HG02623 (cell line): Measurements from ENCODE around the gene SST.

Experiments used
- ATAC-seq: cut with Tn5 transposase; IDR thresholded peaks from one replicate; pipeline ENCODE4 v1.9.1; 2021; ENCODE audit warnings: moderate library complexity; ENCODE audit not compliant: unreplicated experiment

The SST gene

DNA sequence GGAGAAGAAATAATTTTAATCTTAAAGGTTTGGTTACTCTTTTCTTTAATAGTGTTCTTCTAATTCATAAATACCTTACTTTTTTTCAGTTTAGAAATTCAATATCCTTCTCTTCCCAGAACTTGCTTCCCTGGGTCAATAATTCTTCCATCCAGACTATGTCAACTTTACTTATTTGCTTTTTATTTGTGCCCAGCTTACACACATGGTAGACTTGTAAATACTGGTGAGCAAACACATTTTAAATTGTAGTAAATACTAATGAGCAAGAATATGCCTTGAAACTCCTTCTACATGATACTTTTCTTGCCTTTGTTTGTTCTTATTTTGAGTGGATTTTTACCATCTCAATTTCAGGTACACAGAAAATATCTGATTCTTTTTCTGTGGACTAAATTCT lies 33.7 kb downstream of the SST start:
- ATAC-seq = no peak

DNA sequence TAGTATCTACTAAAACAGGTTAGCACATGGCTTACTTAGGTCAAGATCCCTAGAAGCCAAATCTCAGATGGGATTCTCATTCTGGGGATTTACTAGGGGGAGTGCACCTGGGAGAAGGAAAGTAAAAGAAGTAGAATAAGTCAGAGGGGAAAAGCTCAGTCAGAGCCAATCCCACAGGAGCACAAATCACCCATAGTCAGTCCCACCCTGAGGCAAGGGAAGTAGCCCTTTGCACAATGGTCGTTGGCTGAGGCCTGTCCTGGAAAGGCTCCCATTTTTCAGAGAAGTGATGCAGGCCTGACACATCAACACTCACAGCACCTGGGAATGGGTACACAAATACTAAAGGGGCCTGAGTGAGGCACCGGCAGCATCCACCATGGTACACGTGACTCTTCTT lies 39.8 kb downstream of the SST start:
- no peak for ATAC-seq

DNA sequence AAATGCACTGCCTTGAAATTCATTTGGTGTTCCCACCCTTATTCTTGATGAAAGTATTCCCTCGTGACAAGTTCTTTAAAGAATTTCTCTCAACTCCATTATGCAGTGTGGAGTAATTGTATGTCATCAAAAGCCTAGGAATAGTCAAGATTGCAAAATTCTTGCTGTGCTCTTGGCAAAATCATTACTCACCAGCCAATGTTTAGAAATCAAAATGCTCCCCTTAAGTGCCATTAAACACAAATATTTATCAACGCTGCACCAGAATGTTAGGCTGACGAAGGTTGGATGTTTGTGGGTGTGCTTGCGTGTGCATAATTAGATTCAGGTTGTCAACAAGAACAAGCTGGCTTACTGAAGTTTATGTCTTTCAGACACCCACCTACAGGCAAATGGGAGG lies 40.5 kb downstream of the SST start:
- no peak for ATAC-seq

DNA sequence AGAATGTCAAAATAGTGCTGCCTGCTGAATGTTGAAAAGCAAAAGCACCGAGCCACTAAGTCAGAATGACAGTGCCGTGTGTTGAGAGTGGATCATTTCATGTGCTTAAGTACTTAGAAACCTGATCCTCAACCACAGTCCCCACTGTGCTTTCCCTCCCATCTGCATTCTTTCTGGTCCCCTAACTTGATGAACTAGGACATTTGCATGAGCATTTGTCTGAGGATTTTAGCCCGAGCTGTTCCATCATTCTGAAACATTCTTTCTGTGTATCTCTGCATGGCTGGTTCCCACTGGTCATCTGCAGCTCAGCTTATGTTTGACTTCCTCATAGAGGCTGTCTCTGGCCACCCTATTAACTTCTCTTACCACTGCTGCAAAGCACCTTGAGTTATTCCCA lies 42.0 kb downstream of the SST start:
- no peak for ATAC-seq

DNA sequence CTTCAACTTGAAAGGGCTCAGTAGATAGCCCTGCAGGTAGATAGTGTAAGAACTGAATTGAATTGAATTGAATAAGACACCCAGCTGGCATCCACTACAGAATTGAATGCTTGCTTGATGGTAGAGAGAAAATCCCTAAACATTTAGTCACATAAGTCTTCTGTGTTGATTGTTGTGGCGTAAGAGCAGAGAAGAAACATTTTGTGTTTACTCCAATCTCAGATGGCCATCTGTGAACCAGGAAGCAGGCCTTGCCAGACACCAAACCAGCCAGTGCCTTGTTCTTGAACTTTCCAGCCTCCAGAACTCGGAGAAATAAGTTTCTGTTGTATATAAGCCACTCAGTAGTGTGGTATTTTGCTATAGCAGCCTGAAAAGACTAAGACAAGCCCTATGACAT lies 43.6 kb downstream of the SST start:
- ATAC-seq = no peak

DNA sequence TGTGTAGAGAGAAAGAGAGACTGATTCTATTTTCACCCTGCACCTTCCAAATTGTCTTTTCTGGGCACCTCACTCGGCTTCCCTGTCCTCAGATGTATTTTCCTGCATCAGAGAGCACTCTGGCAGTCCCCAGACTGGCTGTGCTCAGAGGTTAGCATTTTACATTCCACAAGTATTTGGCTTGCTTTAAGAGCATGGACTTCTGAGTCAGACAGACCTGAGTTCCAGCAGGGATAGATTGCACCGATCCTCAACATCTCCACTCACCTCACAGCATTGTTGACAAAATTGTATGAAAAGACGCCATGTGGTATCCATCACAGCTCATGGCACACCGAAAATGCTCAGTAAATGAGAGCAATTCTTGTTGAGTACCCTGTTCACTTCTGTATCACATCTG lies 45.6 kb downstream of the SST start:
- ATAC-seq = no peak

DNA sequence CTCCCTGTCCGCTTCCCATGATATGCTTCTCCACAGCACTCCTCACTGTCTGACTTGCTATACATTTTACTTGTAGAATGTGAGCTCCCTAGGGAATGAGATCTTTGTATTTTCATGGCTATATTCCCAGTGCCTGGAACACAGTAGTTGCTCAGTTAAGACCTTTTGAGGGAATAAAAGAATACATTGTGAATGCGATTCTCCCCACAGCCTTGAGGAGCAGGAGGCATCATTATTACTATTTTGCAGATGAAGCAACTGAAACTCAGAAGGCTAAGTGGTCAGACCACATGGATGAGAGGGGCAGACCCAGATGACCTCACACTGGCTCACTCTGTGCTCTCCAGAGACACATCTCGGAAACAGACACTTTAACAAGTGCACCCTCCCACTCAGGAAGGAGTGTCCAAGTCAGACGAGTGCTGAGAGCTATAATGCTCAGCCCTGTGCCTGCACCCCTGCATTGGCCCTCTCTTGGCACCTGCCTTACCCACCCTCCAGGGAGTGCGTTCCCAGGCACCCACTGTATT lies 46.8 kb downstream of the SST start:
- no peak for ATAC-seq

DNA sequence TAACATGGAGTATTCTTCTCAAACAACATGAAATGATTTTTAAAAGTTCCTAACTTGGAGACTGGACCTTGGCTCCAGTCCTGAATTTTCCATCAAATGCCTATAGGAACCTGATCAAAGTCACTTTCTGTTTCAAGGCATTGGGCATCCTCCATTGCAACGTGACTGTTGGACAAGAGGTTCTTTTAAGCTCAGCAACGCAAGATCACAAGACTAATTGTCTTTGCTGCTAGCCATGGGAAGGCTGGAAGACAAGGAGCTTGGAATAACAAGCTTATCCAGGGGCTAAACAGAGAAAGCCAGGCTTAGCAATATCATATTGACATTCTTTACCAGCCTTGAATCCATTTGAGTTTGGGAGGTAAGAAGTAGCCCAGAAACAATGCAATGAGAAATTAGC lies 48.3 kb downstream of the SST start:
- no peak for ATAC-seq

DNA sequence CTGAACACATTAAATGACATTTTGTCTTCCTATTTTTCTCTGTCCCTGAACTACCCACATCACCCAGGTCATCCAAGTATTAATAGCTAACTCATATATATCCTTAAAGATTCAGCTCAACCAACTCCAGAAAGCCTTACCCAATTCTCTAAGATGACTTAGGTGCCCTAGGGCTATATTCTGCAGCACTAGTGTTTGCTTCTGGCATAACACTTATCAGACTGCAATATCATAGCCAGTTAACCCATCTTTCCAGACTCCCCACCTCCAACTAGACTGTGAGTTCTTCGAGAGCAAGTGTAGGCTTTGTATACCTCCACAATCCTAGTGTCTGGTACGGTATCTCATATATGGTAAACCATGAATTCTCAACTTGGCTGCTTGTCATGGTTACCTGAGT lies 50.7 kb downstream of the SST start:
- no peak for ATAC-seq
